GM06990 (cell line): Measurements from ENCODE around the gene ARHGAP26.

Experiments used
- DNase-seq: peaks from one replicate; pipeline ENCODE4 v3.0.0-alpha.2; 2011; ENCODE audit not compliant: insufficient read length; ENCODE audit errors: extremely low read depth
- H3K27me3 ChIP-seq: replicated peaks from 2 replicates; pipeline ENCODE4 v1.6.0; 2011; ENCODE audit warnings: low read length; ENCODE audit not compliant: control insufficient read depth, insufficient read depth
- H3K36me3 ChIP-seq: 2 replicates; pipeline ENCODE4 v1.5.1; 2011; ENCODE audit warnings: low read length; ENCODE audit not compliant: control insufficient read depth, insufficient read depth
- H3K4me3 ChIP-seq: replicated peaks from 2 replicates; pipeline ENCODE4 v1.5.1; 2011; ENCODE audit warnings: low read depth, mild to moderate bottlenecking, control low read depth, low read length
- TF ChIP-seq, protein P1 (sequence below): IDR thresholded peaks from 2 replicates; pipeline ENCODE4 v1.5.1; 2011; ENCODE audit warnings: low read length, control low read depth, mild to moderate bottlenecking, inconsistent platforms; ENCODE audit not compliant: insufficient read depth, poor library complexity, severe bottlenecking

ARHGAP26 gene

GRCh38 chr5:143041972-143042770, 272.0 kb downstream of the ARHGAP26 start:
- Histone ChIP-seq H3K4me3 (no peak overlapping the region), H3K36me3 (peaks cover 6% of the 10 kb centered on the region), H3K27me3 (no peaks in the 10 kb centered on the region)
- DNase-seq, result no peak
- TF ChIP-seq, protein P1, sequence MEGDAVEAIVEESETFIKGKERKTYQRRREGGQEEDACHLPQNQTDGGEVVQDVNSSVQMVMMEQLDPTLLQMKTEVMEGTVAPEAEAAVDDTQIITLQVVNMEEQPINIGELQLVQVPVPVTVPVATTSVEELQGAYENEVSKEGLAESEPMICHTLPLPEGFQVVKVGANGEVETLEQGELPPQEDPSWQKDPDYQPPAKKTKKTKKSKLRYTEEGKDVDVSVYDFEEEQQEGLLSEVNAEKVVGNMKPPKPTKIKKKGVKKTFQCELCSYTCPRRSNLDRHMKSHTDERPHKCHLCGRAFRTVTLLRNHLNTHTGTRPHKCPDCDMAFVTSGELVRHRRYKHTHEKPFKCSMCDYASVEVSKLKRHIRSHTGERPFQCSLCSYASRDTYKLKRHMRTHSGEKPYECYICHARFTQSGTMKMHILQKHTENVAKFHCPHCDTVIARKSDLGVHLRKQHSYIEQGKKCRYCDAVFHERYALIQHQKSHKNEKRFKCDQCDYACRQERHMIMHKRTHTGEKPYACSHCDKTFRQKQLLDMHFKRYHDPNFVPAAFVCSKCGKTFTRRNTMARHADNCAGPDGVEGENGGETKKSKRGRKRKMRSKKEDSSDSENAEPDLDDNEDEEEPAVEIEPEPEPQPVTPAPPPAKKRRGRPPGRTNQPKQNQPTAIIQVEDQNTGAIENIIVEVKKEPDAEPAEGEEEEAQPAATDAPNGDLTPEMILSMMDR, result no peak

GRCh38 chr5:143044265-143044664, 274.1 kb downstream of the ARHGAP26 start:
- TF ChIP-seq, protein P1, result no peak
- Histone ChIP-seq H3K4me3 (no peak overlapping the region), H3K27me3 (no peaks in the 10 kb centered on the region), H3K36me3 (peaks cover 4% of the 10 kb centered on the region)
- DNase-seq, result no peak

DNA sequence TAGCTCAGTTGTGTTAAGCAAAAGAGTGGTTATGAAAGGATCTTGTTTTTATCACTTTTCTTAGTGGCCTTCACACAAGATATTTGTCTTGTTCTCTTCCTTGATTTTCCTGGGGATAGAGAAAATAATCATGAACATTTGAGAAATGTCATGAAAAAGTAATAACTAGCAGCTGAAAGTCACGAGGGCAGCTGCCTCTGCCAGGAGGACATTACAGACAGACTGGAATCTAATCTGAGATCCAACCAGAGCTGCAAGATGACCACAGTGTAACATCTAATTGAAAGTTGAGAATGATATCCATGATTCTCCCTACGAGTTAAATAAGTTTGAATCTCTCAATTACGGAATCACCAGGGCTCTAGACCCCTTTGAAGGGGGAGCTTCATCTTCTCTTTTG, 274.9 kb downstream of the ARHGAP26 start:
- TF ChIP-seq, protein P1, result no peak
- no peaks in the 10 kb centered on the region for H3K27me3 ChIP-seq
- DNase-seq, result no peak
- H3K36me3 ChIP-seq, result peaks cover 4% of the 10 kb centered on the region
- H3K4me3 ChIP-seq, result no peak overlapping the region

DNA sequence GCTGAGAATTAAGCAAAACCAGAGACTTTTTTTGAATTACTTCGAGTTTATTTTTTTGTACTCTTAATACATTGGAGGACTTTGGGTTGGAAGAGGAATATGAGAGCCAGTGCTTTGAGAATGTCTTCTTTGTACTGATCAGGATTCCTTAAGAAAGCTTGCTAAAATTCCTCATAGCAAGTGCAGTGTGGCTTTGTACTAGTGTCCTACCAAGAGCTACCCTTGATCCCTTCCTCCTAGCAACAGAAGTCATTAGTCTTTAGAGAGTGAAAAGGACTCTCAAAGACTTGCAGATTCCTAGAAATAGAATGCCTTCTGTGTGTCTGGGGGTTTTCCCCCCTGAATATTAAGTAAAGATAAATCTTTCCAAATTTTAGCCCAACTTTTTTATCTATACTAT, 276.1 kb downstream of the ARHGAP26 start:
- TF ChIP-seq, protein P1, result no peak
- DNase-seq, result no peak

DNA sequence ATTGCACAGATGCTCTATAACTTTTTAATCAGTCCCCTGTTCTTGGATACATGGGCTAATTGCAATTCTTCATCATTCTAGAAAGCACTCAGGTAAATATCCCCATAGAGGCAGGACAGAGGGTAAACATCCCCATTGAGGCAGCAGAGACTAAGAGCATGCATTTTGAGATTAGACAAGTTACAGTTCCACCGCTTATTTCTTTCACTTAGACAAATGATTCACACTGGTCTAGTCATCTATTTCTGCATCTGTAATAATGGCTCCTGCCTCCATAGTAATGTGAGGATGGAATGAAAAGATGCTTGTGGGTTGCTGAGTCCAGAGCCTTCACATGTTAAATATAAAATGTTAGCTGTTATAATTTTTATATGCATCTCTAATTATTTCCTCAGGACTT, 276.9 kb downstream of the ARHGAP26 start:
- Histone ChIP-seq H3K27me3 (no peaks in the 10 kb centered on the region), H3K4me3 (no peak overlapping the region), H3K36me3 (peaks cover 2% of the 10 kb centered on the region)
- DNase-seq, result no peak
- TF ChIP-seq, protein P1, result no peak

More for the DNA sequence above, 276.1 kb downstream of the ARHGAP26 start:
- no peaks in the 10 kb centered on the region for H3K27me3 ChIP-seq
- no peak overlapping the region for H3K4me3 ChIP-seq
- peaks cover 4% of the 10 kb centered on the region for H3K36me3 ChIP-seq
